Trophoblast cell (in vitro differentiated cells and primary cell): ENCODE data around the gene LRRC3C.

Experiments used
- DNase-seq, 2 donors: peaks; one replicate each; pipeline ENCODE4 v3.0.0-alpha.2; 2016
- H2AFZ ChIP-seq: 2 replicates; pipeline ENCODE4 v1.6.1; 2013; ENCODE audit warnings: low read length, moderate library complexity, mild to moderate bottlenecking; ENCODE audit not compliant: insufficient read depth, poor library complexity
- H2AK5ac ChIP-seq: 2 replicates; pipeline ENCODE4 v1.6.1; 2013; ENCODE audit warnings: mild to moderate bottlenecking, low read length
- H2BK120ac ChIP-seq: 2 replicates; pipeline ENCODE4 v1.6.1; 2013; ENCODE audit warnings: low read length, mild to moderate bottlenecking, moderate library complexity; ENCODE audit not compliant: insufficient read depth, poor library complexity
- H2BK12ac ChIP-seq: 2 replicates; pipeline ENCODE4 v1.6.1; 2013; ENCODE audit warnings: mild to moderate bottlenecking, low read length, moderate library complexity
- H2BK5ac ChIP-seq: 2 replicates; pipeline ENCODE4 v1.6.1; 2013; ENCODE audit warnings: low read length, low read depth, moderate library complexity, mild to moderate bottlenecking; ENCODE audit not compliant: poor library complexity
- H3K14ac ChIP-seq: 2 replicates; pipeline ENCODE4 v1.6.1; 2013; ENCODE audit warnings: mild to moderate bottlenecking, low read length
- H3K18ac ChIP-seq: 2 replicates; pipeline ENCODE4 v1.6.1; 2013; ENCODE audit warnings: mild to moderate bottlenecking, low read length
- H3K23ac ChIP-seq: 2 replicates; pipeline ENCODE4 v1.6.1; 2013; ENCODE audit warnings: low read length
- H3K27ac ChIP-seq: 2 replicates; pipeline ENCODE4 v1.5.1; 2013; ENCODE audit warnings: low read depth, mild to moderate bottlenecking, inconsistent platforms, low read length, moderate library complexity
- H3K27me3 ChIP-seq: 2 replicates; pipeline ENCODE4 v1.6.1; 2013; ENCODE audit warnings: inconsistent platforms, mild to moderate bottlenecking, low read length, moderate library complexity; ENCODE audit not compliant: insufficient read depth
- H3K36me3 ChIP-seq, 2 experiments: 1 replicate in 1 of 2; 2 replicates in 1 of 2; pipeline ENCODE4 v1.6.1; 2013; ENCODE audit warnings: low read length in 2 of 2, mild to moderate bottlenecking in 2 of 2, moderate library complexity in 1 of 2; ENCODE audit not compliant: insufficient read depth in 2 of 2, control insufficient read depth in 1 of 2
- H3K4ac ChIP-seq: 2 replicates; pipeline ENCODE4 v1.6.1; 2013; ENCODE audit warnings: low read depth, mild to moderate bottlenecking, low read length, moderate library complexity
- H3K4me1 ChIP-seq, 2 experiments: 1 replicate in 1 of 2; 2 replicates in 1 of 2; pipeline ENCODE4 v1.6.1; 2013; ENCODE audit warnings: low read length in 2 of 2, mild to moderate bottlenecking in 2 of 2, moderate library complexity in 1 of 2; ENCODE audit not compliant: insufficient read depth in 2 of 2, control insufficient read depth in 1 of 2
- H3K4me2 ChIP-seq: 2 replicates; pipeline ENCODE4 v1.6.1; 2013; ENCODE audit warnings: inconsistent platforms, mild to moderate bottlenecking, low read length, moderate library complexity
- H3K4me3 ChIP-seq: 2 replicates; pipeline ENCODE4 v1.5.1; 2013; ENCODE audit warnings: mild to moderate bottlenecking, low read depth, low read length, inconsistent platforms
- H3K79me1 ChIP-seq: one replicate; pipeline ENCODE4 v1.6.1; 2013; ENCODE audit warnings: low read length
- H3K79me2 ChIP-seq: 2 replicates; pipeline ENCODE4 v1.6.1; 2013; ENCODE audit warnings: low read length, mild to moderate bottlenecking; ENCODE audit not compliant: control insufficient read depth, insufficient read depth, poor library complexity
- H3K9ac ChIP-seq: 2 replicates; pipeline ENCODE4 v1.6.1; 2013; ENCODE audit warnings: mild to moderate bottlenecking, low read length
- H3K9me3 ChIP-seq: 2 replicates; pipeline ENCODE4 v1.6.1; 2013; ENCODE audit warnings: low read depth, mild to moderate bottlenecking, control low read depth, inconsistent platforms, low read length; ENCODE audit not compliant: insufficient read depth
- H4K12ac ChIP-seq: 2 replicates; pipeline ENCODE4 v1.6.1; 2013; ENCODE audit warnings: low read depth, mild to moderate bottlenecking, low read length, moderate library complexity
- H4K8ac ChIP-seq: 2 replicates; pipeline ENCODE4 v1.6.1; 2013; ENCODE audit warnings: low read depth, mild to moderate bottlenecking, low read length, moderate library complexity
- H4K91ac ChIP-seq: one replicate; pipeline ENCODE4 v1.6.1; 2013; ENCODE audit warnings: low read depth, mild to moderate bottlenecking, low read length, moderate library complexity
- WGBS: extraction: QIAGEN DNeasy Blood & Tissue Kit; methylation state at CpG from one replicate; pipeline ENCODE4 v1.1.7; 2013; ENCODE audit warnings: missing lambda C conversion rate; ENCODE audit not compliant: insufficient read length, insufficient coverage; ENCODE audit errors: extremely low coverage; 5-methylcytosine and 5-hydroxymethylcytosine counted together

LRRC3C gene

DNA sequence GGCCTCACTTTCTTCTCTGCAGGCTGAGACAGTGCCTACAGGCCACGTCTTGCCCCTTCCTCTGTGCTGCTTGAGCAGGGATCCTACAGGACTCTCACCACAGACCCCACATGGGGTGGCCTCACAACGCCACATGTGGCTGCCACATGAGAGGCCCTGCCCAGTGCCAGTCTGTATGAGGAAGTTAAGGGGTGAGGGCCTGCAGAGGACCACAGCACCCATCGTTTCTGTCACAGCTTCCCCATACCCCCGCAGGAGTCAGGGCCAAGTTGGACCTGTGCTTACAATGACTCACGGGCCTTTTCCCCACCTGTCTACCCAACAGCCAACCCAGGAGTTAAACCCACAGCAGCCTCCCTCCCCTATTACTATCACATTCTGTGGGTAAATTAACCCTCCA lies 6.2 kb upstream of the LRRC3C start:
- Histone ChIP-seq H3K4ac (no peak overlapping the region), H4K91ac (no peak overlapping the region), H2BK120ac (no peak overlapping the region), H3K4me2 (no peak overlapping the region), H3K79me1 (no peaks in the 10 kb centered on the region), H3K9me3 (no peaks in the 10 kb centered on the region), H2BK5ac (no peak overlapping the region), H4K8ac (no peak overlapping the region), H3K79me2 (no peaks in the 10 kb centered on the region), H3K18ac (no peak overlapping the region), H3K36me3 (peaks cover 42 to 43% of the 10 kb centered on the region in 2 experiments), H2BK12ac (no peak overlapping the region), H3K4me3 (no peak overlapping the region), H2AFZ (no peak overlapping the region), H3K27me3 (no peaks in the 10 kb centered on the region), H3K27ac (no peak overlapping the region), H3K9ac (no peak overlapping the region), H2AK5ac (no peak overlapping the region), H4K12ac (no peak overlapping the region), H3K23ac (no peak overlapping the region), H3K14ac (no peak overlapping the region), H3K4me1 (peaks cover 16% of the 10 kb centered on the region in 2 experiments)
- DNase-seq: no peak
- no CpG with 5 or more reads among the region's 5 CpGs for WGBS

DNA sequence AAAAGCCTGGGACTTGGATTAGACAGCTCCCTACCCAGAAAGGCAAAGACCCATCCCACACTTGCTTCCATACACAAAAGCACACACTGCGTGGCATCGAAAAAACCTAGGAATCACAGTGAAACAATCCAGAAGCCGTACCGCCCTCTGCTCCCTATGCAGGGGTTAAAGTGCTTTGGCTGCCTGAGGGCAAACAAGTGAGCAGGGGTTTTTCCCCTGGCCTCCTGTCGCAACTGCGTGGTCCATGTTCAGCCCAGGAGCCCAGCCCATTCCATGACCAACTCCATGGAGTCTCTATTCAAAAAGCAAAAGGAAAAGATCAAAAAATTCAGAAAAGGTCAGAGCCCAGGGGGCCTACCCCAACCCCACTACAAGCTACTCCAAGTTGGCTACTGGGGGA lies 5.5 kb upstream of the LRRC3C start:
- H2BK120ac ChIP-seq: no peak overlapping the region
- no peak overlapping the region for H3K4me3 ChIP-seq
- peaks cover under 1% of the 10 kb centered on the region for H3K79me2 ChIP-seq
- no peak overlapping the region for H3K9ac ChIP-seq
- H2BK12ac ChIP-seq: no peak overlapping the region
- no peak for DNase-seq
- no CpG with 5 or more reads among the region's 6 CpGs for WGBS
- no peak overlapping the region for H2BK5ac ChIP-seq
- no peak overlapping the region for H2AK5ac ChIP-seq
- H4K8ac ChIP-seq: no peak overlapping the region
- no peaks in the 10 kb centered on the region for H3K27me3 ChIP-seq
- H2AFZ ChIP-seq: no peak overlapping the region
- H3K79me1 ChIP-seq: peaks cover under 1% of the 10 kb centered on the region
- H3K27ac ChIP-seq: no peak overlapping the region
- no peak overlapping the region for H3K4me2 ChIP-seq
- H3K36me3 ChIP-seq: peaks cover 42 to 43% of the 10 kb centered on the region in 2 experiments
- H3K4ac ChIP-seq: no peak overlapping the region
- no peak overlapping the region for H3K18ac ChIP-seq
- H4K12ac ChIP-seq: no peak overlapping the region
- H4K91ac ChIP-seq: no peak overlapping the region
- H3K4me1 ChIP-seq: peaks cover 21% of the 10 kb centered on the region in 2 experiments
- H3K23ac ChIP-seq: no peak overlapping the region
- H3K9me3 ChIP-seq: no peaks in the 10 kb centered on the region
- H3K14ac ChIP-seq: no peak overlapping the region

DNA sequence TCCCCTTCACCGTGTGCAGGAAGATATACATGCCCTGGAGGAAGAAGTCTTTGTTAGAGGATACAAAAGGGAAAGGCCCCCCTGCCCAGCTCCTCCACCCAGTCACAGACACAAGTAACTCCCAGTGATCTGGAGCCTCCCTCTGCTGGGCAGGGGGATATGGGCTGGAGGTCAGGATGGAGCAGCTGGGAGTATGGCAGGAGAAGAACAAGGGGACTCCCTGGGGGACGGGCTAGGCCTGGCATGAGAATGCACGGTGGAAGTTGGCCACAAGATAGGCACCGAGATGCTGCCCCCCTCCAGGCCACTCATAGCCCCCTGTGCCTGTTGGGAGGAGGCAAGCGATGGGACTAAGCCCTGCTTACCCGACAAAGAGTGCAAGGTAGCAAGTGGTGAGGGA lies 4.3 kb upstream of the LRRC3C start:
- H4K91ac ChIP-seq: no peak overlapping the region
- H3K9me3 ChIP-seq: peaks cover 2% of the 10 kb centered on the region
- no peak overlapping the region for H3K9ac ChIP-seq
- H3K4me1 ChIP-seq: peaks cover 25% of the 10 kb centered on the region in 2 experiments
- no peak overlapping the region for H3K27ac ChIP-seq
- no peak overlapping the region for H3K4me2 ChIP-seq
- no CpG with 5 or more reads among the region's 6 CpGs for WGBS
- H3K79me2 ChIP-seq: peaks cover 7% of the 10 kb centered on the region
- H2BK120ac ChIP-seq: no peak overlapping the region
- no peak overlapping the region for H4K8ac ChIP-seq
- H3K18ac ChIP-seq: no peak overlapping the region
- H3K23ac ChIP-seq: no peak overlapping the region
- H3K4me3 ChIP-seq: no peak overlapping the region
- no peak overlapping the region for H2AK5ac ChIP-seq
- DNase-seq: no peak
- H3K79me1 ChIP-seq: peaks cover 8% of the 10 kb centered on the region
- H2AFZ ChIP-seq: no peak overlapping the region
- peaks cover 39 to 42% of the 10 kb centered on the region in 2 experiments for H3K36me3 ChIP-seq
- H2BK5ac ChIP-seq: no peak overlapping the region
- H4K12ac ChIP-seq: no peak overlapping the region
- H2BK12ac ChIP-seq: no peak overlapping the region
- no peaks in the 10 kb centered on the region for H3K27me3 ChIP-seq
- no peak overlapping the region for H3K14ac ChIP-seq
- no peak overlapping the region for H3K4ac ChIP-seq

DNA sequence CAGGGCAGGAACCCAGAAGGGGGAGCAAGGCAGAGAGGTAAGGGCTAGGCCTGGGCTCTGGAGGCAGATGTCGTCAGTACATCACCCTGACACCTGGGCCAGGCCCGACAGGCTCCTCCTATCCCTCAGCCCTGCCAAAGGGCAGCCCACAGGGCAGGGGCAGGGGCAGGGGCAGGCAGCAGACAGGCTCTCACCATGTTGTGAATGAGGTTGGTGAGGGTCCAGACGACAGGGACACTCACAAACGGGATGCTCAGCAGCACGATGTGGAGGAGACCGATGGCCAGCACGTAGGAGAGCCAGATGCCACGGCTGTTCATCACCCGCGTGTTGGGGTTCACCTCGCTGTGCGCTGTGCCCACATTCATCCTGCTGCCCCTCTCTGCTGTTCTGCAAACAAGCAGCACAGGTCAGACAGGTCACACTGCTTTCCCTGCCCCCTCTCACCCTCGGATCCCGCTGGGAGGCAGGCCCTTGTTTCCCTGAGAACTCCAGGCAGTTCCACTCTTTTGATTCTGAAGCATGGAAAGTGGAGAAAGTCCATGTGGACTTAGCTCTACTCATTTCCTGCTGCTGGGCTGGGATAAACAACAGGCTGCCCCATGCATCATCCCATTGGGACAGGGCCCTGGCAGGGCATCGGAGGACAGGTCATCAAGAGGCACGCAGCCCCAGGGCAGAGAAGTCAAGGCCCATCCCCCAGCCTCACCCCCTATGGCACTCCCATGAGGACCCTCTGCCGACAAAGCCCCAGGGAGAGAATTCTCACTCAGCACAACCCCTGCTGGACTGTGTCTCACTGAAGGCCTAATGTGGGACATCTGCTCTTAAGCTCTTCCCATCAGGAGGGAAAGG lies 3.5 kb upstream of the LRRC3C start:
- Histone ChIP-seq H3K79me1 (peaks cover 8% of the 10 kb centered on the region), H3K18ac (peak overlapping the region; percentile 20), H2AK5ac (no peak overlapping the region), H3K27me3 (no peaks in the 10 kb centered on the region), H3K4ac (no peak overlapping the region), H2BK120ac (no peak overlapping the region), H3K36me3 (peaks cover 37 to 38% of the 10 kb centered on the region in 2 experiments), H3K9me3 (peaks cover 2% of the 10 kb centered on the region), H3K27ac (no peak overlapping the region), H3K9ac (no peak overlapping the region), H2AFZ (no peak overlapping the region), H4K91ac (no peak overlapping the region), H3K4me2 (no peak overlapping the region), H3K79me2 (peaks cover 7% of the 10 kb centered on the region), H4K8ac (no peak overlapping the region), H3K4me1 (peaks cover 25 to 26% of the 10 kb centered on the region in 2 experiments), H4K12ac (no peak overlapping the region), H3K14ac (no peak overlapping the region), H2BK5ac (no peak overlapping the region), H2BK12ac (no peak overlapping the region), H3K23ac (no peak overlapping the region), H3K4me3 (no peak overlapping the region)
- no peak for DNase-seq
- no CpG with 5 or more reads among the region's 17 CpGs for WGBS
